Right cardiac atrium (tissue), 5 donors: ENCODE results near the gene CTNNBIP1. TPM values are rescaled to one million over a fixed set of nuclear protein-coding genes. Genes with fewer than 3 reads are reported as not detected.
A peak's percentile ranks its signal among the peaks of the same experiment; 100 is the strongest.
"Not testable (repeated sequence)": the region's sequence is repeated elsewhere in the genome, so short reads cannot be mapped to it uniquely, and the experiment has no call there.

Source experiments
- ATAC-seq, 2 donors: fragments of 200-7000 bp; cut with Tn5 transposase; one replicate each; pipeline versions ENCODE4 v1.8.0 to v1.9.1; 2020; ENCODE audit warnings: moderate library complexity in 2 of 2, mild to moderate bottlenecking in 1 of 2
- DNase-seq, 3 donors: peaks; one replicate each; pipeline ENCODE4 v3.0.0-alpha.2; 2020
- H3K27ac ChIP-seq: one replicate; pipeline ENCODE4 v1.5.1; 2013; ENCODE audit warnings: mild to moderate bottlenecking, low read length, control low read depth, moderate library complexity
- H3K27me3 ChIP-seq: one replicate; pipeline ENCODE4 v1.6.1; 2013; ENCODE audit not compliant: control insufficient read depth, insufficient read depth
- H3K4me1 ChIP-seq: one replicate; pipeline ENCODE4 v1.6.1; 2013; ENCODE audit warnings: low read length; ENCODE audit not compliant: control insufficient read depth, insufficient read depth
- H3K4me3 ChIP-seq: one replicate; pipeline ENCODE4 v1.5.1; 2013; ENCODE audit warnings: low read length, control low read depth
- H3K9me3 ChIP-seq: one replicate; pipeline ENCODE4 v1.6.1; 2013; ENCODE audit warnings: low read length; ENCODE audit not compliant: control insufficient read depth
- WGBS: extraction: QIAGEN DNeasy Blood & Tissue Kit; methylation state at CpG from one replicate; pipeline ENCODE4 v1.1.7; 2013; 5-methylcytosine and 5-hydroxymethylcytosine counted together
- intact Hi-C, 4 donors: fragments of 100-400 bp; cut with DNase I; formaldehyde crosslinking; loops; one replicate each; pipeline versions ENCODE4 v1.11.0 to v1.14.0; 2022 to 2023
- polyA plus RNA-seq: library from polyadenylated mRNA; stranded (reverse); fragments of 200-250 nt; gene quantifications from one replicate; pipeline ENCODE4 v1.2.3, GENCODE V29; 2013
- total RNA-seq, 4 donors: library from RNA; stranded (reverse); fragmentation: NEBNext Ultra II Directional; extraction: Animal tissue kit (Norgen Biotek cat#: 25700); gene quantifications; one replicate each; pipeline ENCODE4 v1.2.1, GENCODE V29; 2021
- donor health status: healthy with polysubstance abuse.
- donor health status: DM: no; HTN: yes; CAD: no.
- donor health status: DM: no; HTN: no; CAD: no.
- donor health status: DM: no; HTN: yes; CAD: no; lungs with severe emphysema.
- donor health status: DM: yes; HTN: yes; CAD: no.

Gene CTNNBIP1
- total and polyA plus RNA-seq, 5 donors, result 31.9 to 71.8 (median 52.7) TPM

GRCh38 chr1:9820521-9820920 is 89.5 kb downstream of the CTNNBIP1 start:
- no peaks in the 10 kb centered on the region for H3K9me3 ChIP-seq
- H3K4me1 ChIP-seq, result peaks cover 5% of the 10 kb centered on the region
- ATAC-seq, result no peak
- WGBS, result 92% methylated on average over 3 of the region's 3 CpGs
- no peak for DNase-seq
- no peak overlapping the region for H3K4me3 ChIP-seq
- H3K27ac ChIP-seq, result no peak overlapping the region
- intact Hi-C loops, result no loop called here
- H3K27me3 ChIP-seq, result no peaks in the 10 kb centered on the region

GRCh38 chr1:9817734-9818133 is 92.3 kb downstream of the CTNNBIP1 start:
- WGBS, result 90% methylated on average over 4 of the region's 4 CpGs
- Histone ChIP-seq H3K27me3 (no peaks in the 10 kb centered on the region), H3K4me3 (no peak overlapping the region), H3K27ac (no peak overlapping the region), H3K9me3 (no peaks in the 10 kb centered on the region), H3K4me1 (no peaks in the 10 kb centered on the region)
- no peak for ATAC-seq
- no peak for DNase-seq
- intact Hi-C loops, result no loop called here

- Histone ChIP-seq H3K27ac (no peak overlapping the region), H3K27me3 (no peaks in the 10 kb centered on the region), H3K4me3 (no peak overlapping the region), H3K4me1 (no peaks in the 10 kb centered on the region), H3K9me3 (no peaks in the 10 kb centered on the region)
- ATAC-seq, result no peak
- DNase-seq, result no peak
- intact Hi-C loops, result no loop called here
- 55% methylated on average over 1 of the region's 1 CpG for WGBS
Observed at GRCh38 chr1:9816199-9816598, 93.9 kb downstream of the CTNNBIP1 start.

GRCh38 chr1:9815150-9815549 is 94.9 kb downstream of the CTNNBIP1 start:
- no peaks in the 10 kb centered on the region for H3K9me3 ChIP-seq
- 83% methylated on average over 2 of the region's 2 CpGs for WGBS
- no peak overlapping the region for H3K27ac ChIP-seq

GRCh38 chr1:9814619-9815018 is 95.5 kb downstream of the CTNNBIP1 start:
- no peaks in the 10 kb centered on the region for H3K9me3 ChIP-seq
- 91% methylated on average over 6 of the region's 6 CpGs for WGBS
- ATAC-seq, result no peak
- no peaks in the 10 kb centered on the region for H3K27me3 ChIP-seq
- DNase-seq, result no peak
- H3K4me3 ChIP-seq, result no peak overlapping the region
- H3K4me1 ChIP-seq, result no peaks in the 10 kb centered on the region
- H3K27ac ChIP-seq, result no peak overlapping the region
- intact Hi-C loops, result no loop called here

More at GRCh38 chr1:9815150-9815549, 94.9 kb downstream of the CTNNBIP1 start:
- no peaks in the 10 kb centered on the region for H3K4me1 ChIP-seq
- no peaks in the 10 kb centered on the region for H3K27me3 ChIP-seq
- intact Hi-C loops, result no loop called here
- no peak for ATAC-seq
- H3K4me3 ChIP-seq, result no peak overlapping the region
- DNase-seq, result no peak

GRCh38 chr1:9811239-9811966 is 98.7 kb downstream of the CTNNBIP1 start:
- no peaks in the 10 kb centered on the region for H3K9me3 ChIP-seq
- ATAC-seq, result no peak
- 76% methylated on average over 6 of the region's 6 CpGs for WGBS
- H3K4me3 ChIP-seq, result no peak overlapping the region
- intact Hi-C loops, result no loop called here
- DNase-seq, result no peak
- no peak overlapping the region for H3K27ac ChIP-seq
- no peaks in the 10 kb centered on the region for H3K27me3 ChIP-seq
- H3K4me1 ChIP-seq, result peaks cover 7% of the 10 kb centered on the region

- WGBS, result 49% methylated on average over 8 of the region's 8 CpGs
- H3K27ac ChIP-seq, result no peak overlapping the region
- DNase-seq (no peak), ATAC-seq (peak in 1 of 2 donors; percentile 48)
- H3K4me3 ChIP-seq, result no peak overlapping the region
- intact Hi-C loops, result no loop called here
- no peaks in the 10 kb centered on the region for H3K9me3 ChIP-seq
- no peaks in the 10 kb centered on the region for H3K27me3 ChIP-seq
- H3K4me1 ChIP-seq, result peaks cover 7% of the 10 kb centered on the region
Observed at GRCh38 chr1:9809100-9809510, 101.0 kb downstream of the CTNNBIP1 start.

GRCh38 chr1:9808459-9808858 is 101.6 kb downstream of the CTNNBIP1 start:
- no peaks in the 10 kb centered on the region for H3K27me3 ChIP-seq
- no peak for DNase-seq
- H3K27ac ChIP-seq, result no peak overlapping the region
- intact Hi-C loops, result no loop called here
- no peak overlapping the region for H3K4me3 ChIP-seq
- H3K9me3 ChIP-seq, result no peaks in the 10 kb centered on the region
- WGBS, result 77% methylated on average over 8 of the region's 8 CpGs
- H3K4me1 ChIP-seq, result peaks cover 7% of the 10 kb centered on the region
- ATAC-seq, result no peak

- no peak overlapping the region for H3K4me3 ChIP-seq
- ATAC-seq (no peak), DNase-seq (no peak)
- peaks cover 7% of the 10 kb centered on the region for H3K4me1 ChIP-seq
- H3K9me3 ChIP-seq, result no peaks in the 10 kb centered on the region
- intact Hi-C loops, result no loop called here
- WGBS, result 72% methylated on average over 12 of the region's 12 CpGs
- H3K27ac ChIP-seq, result no peak overlapping the region
- no peaks in the 10 kb centered on the region for H3K27me3 ChIP-seq
Observed at GRCh38 chr1:9807541-9807940, 102.5 kb downstream of the CTNNBIP1 start.

- H3K27ac ChIP-seq, DNase-seq, intact Hi-C loops, H3K4me3 ChIP-seq, H3K27me3 ChIP-seq, ATAC-seq, H3K9me3 ChIP-seq, H3K4me1 ChIP-seq: not testable (repeated sequence)
- WGBS, result 81% methylated on average over 5 of the region's 5 CpGs
Observed at GRCh38 chr1:9805972-9806371, 104.1 kb downstream of the CTNNBIP1 start.

GRCh38 chr1:9805006-9805508 is 105.0 kb downstream of the CTNNBIP1 start:
- intact Hi-C loops, result no loop called here
- H3K4me1 ChIP-seq, result peaks cover 7% of the 10 kb centered on the region
- no peaks in the 10 kb centered on the region for H3K27me3 ChIP-seq
- no peak overlapping the region for H3K27ac ChIP-seq
- H3K4me3 ChIP-seq, result no peak overlapping the region
- 74% methylated on average over 7 of the region's 7 CpGs for WGBS
- ATAC-seq (no peak), DNase-seq (no peak)
- no peaks in the 10 kb centered on the region for H3K9me3 ChIP-seq
